GM21381 (cell line): ENCODE data around the gene SERPINC1.
"Not testable (repeated sequence)": the region's sequence is repeated elsewhere in the genome, so short reads cannot be mapped to it uniquely, and the experiment has no call there.

Source experiments
- ATAC-seq: cut with Tn5 transposase; IDR thresholded peaks from one replicate; pipeline ENCODE4 v1.9.1; 2021; ENCODE audit warnings: mild to moderate bottlenecking, moderate library complexity; ENCODE audit not compliant: unreplicated experiment

SERPINC1 gene

DNA sequence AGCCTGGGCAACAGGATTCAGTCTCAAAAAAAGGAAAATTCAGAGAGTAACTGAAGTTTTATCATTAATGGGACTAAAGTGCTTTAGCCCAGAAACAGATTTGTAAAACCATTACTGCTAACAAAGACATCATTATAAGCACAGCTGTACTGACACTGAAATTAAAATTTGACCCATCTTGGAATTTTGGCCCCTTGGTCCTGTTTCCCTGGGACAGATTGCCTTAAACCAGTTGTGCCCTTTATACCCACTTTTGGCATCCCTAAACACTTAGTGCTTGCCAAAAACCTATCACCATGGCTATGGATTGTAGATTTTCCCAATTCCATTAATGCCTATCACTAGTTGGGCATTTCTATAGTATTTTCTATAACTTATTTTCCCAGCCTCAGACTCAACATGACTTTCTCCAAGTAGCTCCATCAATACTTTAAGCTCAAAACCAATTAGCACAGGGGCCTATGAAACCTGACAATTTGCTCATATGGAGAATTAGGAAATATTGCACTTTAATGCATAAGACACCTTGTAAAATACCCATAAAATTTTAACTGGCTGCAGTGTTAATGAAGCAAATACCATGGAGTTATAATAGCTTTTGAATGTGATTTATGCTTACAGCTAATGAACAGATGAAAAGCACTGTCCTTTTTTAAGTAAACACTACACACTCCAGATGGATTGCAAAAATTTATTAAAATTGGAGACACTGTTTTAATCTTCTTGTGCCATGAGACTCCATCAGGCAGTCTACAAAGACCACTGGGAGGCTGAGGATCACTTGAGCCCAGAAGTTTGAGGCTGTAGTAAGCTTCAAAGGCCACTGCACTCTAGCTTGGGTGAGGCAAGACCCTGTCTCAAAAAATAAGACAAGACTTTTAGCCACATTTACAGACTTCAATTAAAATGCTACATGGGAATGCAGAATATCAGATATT, 53.6 kb downstream of the SERPINC1 start:
- no peak for ATAC-seq

DNA sequence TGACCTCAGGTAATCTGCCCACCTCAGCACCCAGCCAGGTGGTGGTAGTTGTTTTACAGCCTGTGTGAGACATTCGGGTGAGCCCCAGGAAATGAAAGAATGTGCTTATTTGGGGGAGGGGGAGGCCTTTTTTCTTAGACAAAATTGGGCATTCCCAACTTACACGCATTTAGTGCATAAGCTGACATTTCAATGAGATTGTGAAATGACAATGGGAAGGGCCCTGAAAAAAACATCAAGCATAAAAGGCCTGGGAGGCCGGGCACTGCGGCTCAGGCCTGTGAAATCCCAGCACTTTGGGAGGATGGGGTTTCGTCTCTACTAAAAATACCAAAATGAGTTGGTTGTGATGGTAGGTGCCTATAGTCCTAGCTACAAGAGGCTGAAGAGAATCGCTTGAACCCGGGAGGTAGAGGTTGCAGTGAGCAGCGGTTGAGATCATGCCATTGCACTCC, 54.3 kb downstream of the SERPINC1 start:
- ATAC-seq = no peak

DNA sequence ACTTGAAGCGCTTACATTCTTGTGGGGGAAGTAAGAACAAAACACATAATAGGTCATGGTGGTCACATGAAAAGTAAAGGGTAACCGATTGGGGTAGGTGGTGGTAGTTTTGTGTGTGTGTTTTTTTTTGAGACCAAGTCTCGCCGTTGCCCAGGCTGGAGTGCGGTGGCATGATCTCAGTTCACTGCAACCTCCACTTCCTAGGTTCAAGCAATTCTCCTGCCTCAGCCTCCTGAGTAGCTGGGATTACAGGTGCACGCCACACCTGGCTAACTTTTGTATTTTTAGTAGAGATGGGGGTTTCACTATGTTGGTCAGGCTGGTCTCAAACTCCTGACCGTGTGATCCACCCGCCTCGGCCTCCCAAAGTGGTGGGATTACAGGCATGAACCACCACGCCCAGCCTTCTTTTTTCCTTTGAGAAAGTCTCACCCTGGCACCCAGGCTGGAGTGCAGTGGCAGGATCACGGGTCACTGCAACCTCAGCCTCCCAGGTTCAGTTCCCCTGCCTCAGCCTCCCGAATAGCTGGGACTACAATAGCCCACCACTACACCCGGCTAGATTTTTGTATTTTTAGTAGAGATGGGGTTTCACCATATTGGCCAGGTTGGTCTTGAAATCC, 54.9 kb downstream of the SERPINC1 start:
- ATAC-seq = not testable (repeated sequence)

DNA sequence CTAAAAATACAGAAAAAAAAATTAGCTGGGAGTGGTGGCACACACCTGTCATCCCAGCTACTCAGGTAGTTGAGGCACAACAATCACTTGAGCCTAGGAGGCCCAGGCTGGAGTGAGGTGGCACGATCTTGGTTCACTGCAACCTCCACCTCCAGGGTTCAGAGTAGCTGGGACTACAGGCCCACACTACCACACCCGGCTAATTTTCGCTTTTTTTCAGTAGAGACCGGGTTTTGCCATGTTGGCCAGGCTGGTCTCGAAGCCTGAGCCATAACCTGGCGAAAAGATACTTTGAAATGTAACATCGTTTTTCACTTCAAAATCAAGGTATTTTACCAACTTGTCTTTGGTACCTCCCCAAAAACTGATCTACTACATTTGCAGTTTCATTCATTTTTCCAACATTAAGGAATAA, 55.4 kb downstream of the SERPINC1 start:
- no peak for ATAC-seq

DNA sequence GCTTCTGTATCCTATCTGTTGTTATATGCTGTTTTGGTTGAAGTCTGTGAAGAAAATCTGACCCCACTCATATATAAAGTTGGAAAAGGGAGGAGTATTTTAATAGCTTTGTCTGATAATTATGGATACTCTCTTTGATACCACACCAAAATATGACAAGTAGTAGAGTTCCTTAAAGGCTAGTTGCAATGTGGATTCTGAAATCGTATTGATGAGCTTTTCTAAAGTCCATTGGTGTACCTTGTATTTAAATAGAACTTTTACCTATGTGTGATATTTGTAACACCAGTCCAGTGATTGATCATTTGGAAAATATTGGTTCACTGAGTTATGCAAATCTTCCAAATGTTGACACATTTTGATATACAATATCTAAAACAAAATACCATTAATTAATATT, 57.1 kb downstream of the SERPINC1 start:
- no peak for ATAC-seq

DNA sequence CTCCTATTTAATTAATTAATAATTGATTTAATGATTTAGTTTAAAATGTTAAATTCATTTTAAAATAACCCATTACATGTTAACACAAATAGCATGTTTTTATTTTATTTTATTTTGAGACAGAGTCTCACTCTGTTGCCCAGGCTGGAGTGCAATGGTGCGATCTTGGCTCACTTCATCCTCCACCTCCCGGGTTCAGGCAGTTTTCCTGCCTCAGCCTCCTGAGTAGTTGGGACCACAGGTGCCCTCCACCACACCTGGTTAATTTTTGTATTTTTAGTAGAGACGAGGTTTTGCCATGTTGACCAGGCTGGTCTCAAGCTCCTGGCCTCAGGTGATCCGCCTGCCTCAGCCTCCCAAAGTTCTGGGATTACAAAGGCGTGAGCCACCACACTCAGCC, 57.6 kb downstream of the SERPINC1 start:
- ATAC-seq = not testable (repeated sequence)

DNA sequence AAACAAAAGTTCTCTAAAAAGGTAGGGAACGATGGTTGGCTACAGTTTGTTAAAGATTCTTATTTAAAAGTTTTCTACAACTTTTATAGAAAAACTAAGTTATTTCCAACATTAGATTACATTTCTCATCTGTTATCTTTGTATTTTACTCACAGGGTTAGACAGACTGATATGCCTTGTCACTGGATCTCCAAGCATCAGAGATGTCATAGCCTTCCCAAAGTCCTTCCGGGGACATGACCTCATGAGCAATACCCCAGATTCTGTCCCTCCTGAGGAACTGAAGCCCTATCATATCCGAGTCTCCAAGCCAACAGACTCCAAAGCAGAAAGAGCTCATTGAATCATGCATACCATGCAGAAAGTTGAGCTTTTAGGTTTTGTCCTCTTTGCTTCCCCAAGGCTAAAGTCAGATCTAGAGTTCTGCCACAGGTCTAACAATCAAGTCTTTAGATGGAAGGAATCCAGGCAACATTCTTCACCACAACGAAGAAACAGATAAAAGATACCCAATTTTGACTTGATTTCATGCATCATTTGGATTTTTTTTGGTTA, 59.7 kb downstream of the SERPINC1 start:
- no peak for ATAC-seq

DNA sequence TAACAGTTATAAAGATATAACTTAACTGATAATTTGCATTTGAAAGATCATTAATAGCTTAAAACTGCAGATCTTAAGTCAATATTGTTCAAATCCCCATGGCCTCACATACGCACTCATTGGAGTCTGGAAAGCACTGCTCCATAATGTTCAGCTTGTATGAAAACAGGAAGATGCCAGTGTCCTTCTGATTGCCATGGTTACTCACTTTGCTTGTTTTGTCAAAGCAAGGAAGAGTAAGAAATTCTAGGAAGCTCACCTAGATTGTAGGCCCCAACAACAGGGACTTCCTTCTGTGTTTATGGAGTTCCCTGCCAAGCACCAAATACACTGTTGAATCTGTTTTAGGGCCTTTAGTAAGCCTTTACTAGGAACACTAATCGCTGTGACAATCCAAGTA, 60.2 kb downstream of the SERPINC1 start:
- no peak for ATAC-seq

DNA sequence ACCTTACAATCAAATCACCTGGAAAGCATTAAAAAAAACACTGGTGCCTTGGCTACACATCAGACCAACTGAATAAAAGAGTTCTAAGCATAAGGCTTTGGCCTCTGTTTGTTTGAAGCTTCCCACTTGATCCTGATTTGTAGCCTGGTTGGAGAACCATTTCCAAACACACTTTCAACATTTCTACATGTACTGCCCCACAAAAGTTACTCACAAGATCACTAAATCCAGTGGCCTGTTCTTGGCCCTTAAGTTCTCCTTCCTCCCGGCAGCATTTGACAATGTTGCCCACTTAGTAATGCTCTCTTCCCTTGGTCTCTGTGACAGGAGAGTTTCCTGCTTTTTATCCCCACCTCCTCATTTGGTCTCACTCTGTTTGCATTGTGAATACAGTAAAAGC, 61.1 kb downstream of the SERPINC1 start:
- ATAC-seq = no peak
